ENCODE results near the gene COX6A2.

Gene COX6A2

GRCh38 chr16:31401436-31401835 lies 26.7 kb downstream of the COX6A2 start:
- TF ChIP-seq CTCF (conservative IDR thresholded peaks at IDR 0.05; ENCODE audit: control insufficient read depth, insufficient read depth, low read depth, low read length) = no peak
- no peak overlapping the region for H3K4me3 ChIP-seq (ENCODE audit: control insufficient read depth, low read depth, low read length)
- no peak for DNase-seq (ENCODE audit: low read depth)

DNA sequence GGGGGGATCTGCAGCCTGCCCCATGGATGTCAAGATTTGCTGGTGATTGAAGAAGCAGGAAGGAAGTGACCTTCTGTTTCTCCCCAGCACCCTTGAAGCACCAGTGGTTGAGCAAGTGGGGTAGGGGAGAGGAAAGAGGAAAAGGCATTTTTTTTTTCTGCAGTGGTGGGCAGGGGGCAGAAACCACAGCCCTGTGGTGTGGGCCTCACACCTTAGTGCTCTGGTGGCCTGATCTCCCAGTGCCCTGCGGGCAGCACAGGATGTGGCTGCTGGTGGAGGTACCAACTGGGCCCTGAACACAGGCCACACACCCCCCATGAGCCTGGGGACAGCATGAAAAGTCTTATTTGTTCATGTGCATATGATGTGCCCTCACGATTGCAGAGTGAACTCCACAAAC lies 28.0 kb downstream of the COX6A2 start:
- no peak for DNase-seq (ENCODE audit: low read depth)
- H3K4me3 ChIP-seq (ENCODE audit: control insufficient read depth, low read depth, low read length) = no peak overlapping the region

GRCh38 chr16:31397701-31398100 lies 30.5 kb downstream of the COX6A2 start:
- DNase-seq (ENCODE audit: low read depth) = no peak
- no peak overlapping the region for H3K4me3 ChIP-seq (ENCODE audit: control insufficient read depth, low read depth, low read length)
- no peak for TF ChIP-seq CTCF (conservative IDR thresholded peaks at IDR 0.05; ENCODE audit: control insufficient read depth, insufficient read depth, low read depth, low read length)

More for the DNA sequence above, 28.0 kb downstream of the COX6A2 start:
- no peak for TF ChIP-seq CTCF (conservative IDR thresholded peaks at IDR 0.05; ENCODE audit: control insufficient read depth, insufficient read depth, low read depth, low read length)

DNA sequence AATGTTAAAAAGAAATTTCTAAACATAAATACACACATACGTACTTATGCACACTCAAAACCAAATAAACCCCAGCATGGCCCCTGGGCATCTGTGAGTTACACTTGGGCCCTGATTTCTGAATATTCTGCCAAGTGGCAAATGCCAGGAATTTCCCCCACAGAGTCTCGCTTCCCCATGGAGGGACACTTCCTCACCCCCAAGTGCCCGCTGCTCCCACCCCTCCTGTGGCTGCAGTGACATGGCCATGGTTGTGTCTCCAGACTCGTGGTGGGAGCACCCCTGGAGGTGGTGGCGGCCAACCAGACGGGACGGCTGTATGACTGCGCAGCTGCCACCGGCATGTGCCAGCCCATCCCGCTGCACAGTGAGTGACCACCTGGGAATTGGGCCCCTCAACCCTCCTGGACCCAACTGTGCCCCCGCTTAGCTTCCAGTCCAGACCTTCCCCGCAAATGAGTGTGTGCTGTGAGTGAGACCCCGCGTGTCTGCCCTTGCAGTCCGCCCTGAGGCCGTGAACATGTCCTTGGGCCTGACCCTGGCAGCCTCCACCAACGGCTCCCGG lies 31.0 kb downstream of the COX6A2 start:
- no peak for DNase-seq (ENCODE audit: low read depth)
- no peak for TF ChIP-seq CTCF (conservative IDR thresholded peaks at IDR 0.05; ENCODE audit: control insufficient read depth, insufficient read depth, low read depth, low read length)
- no peak overlapping the region for H3K4me3 ChIP-seq (ENCODE audit: control insufficient read depth, low read depth, low read length)

DNA sequence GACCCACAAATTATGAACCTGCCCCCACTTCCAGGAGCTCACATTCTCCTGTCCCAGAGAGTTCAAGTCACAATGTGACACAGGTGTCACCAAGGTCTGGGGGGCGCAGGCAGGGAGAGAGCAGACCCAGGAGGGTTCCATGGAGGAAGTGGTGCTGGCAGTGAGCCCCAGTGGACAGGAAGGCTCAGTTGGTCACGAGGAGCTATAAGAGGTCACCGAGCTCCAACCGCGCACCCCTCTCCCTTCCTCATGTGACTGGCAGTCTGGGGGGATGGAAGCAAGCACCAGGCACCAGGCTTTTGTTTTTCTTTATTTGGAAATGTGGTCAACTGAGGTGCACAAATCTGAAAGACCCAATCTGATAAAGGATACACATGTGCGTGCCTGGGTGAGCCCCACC lies 32.5 kb downstream of the COX6A2 start:
- no peak overlapping the region for H3K4me3 ChIP-seq (ENCODE audit: control insufficient read depth, low read depth, low read length)
- DNase-seq (ENCODE audit: low read depth) = no peak
- TF ChIP-seq CTCF (conservative IDR thresholded peaks at IDR 0.05; ENCODE audit: control insufficient read depth, insufficient read depth, low read depth, low read length) = no peak

DNA sequence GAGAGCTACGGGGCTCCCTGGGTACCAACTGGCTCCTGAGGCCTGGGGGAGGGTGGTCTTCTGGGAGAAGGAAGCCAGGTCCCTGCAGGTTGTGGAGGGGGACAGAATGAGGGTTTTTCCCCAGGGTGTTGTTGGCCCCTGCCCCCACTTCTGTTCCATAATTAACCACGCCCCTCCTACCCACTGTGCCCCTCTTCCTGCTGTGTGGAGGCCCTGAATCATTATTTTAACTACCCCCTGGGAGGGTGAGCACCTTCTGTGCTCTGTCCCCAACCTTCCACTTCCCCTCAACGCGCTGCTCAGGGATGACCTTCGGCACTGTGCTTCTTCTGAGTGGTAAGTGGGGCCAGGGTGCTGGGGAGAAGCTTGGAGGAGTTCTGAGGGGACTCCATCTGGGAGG lies 35.1 kb downstream of the COX6A2 start, which contains the start of gene ITGAD:
Gene ITGAD, plus strand, starts transcription at position 280 of the 400 bp plus-strand sequence. Its CDS starts 26 bp downstream, at position 306.
- no peak for TF ChIP-seq CTCF (conservative IDR thresholded peaks at IDR 0.05; ENCODE audit: control insufficient read depth, insufficient read depth, low read depth, low read length)
- no peak for DNase-seq (ENCODE audit: low read depth)
- no peak within 1 kb of the TSS for H3K4me3 ChIP-seq (ENCODE audit: control insufficient read depth, low read depth, low read length)
